ENCODE data around the gene SLC30A9. TPM values are rescaled to one million over a fixed set of nuclear protein-coding genes. Genes with fewer than 3 reads are reported as not detected.

SLC30A9 gene
- total RNA-seq, 1 donor from 2014 or later = 59.3 TPM

GRCh38 chr4:42132099-42132498, 141.8 kb downstream of the SLC30A9 start:
- Histone ChIP-seq H3K36me3 (ENCODE audit: insufficient read depth, low read length) (no peaks in the 10 kb centered on the region), H3K27ac (ENCODE audit: low read depth, low read length) (no peak overlapping the region), H3K9ac (ENCODE audit: low read length) (no peak overlapping the region), H2AFZ (ENCODE audit: low read depth, low read length) (no peak overlapping the region), H4K20me1 (ENCODE audit: insufficient read depth, low read length) (no peaks in the 10 kb centered on the region), H3K27me3 (ENCODE audit: insufficient read depth, low read length) (no peaks in the 10 kb centered on the region), H3K4me2 (ENCODE audit: low read length) (no peak overlapping the region), H3K4me3 (ENCODE audit: insufficient read depth, low read depth, low read length) (no peak overlapping the region), H3K4me1 (ENCODE audit: insufficient read depth, low read length) (no peaks in the 10 kb centered on the region), H3K9me3 (ENCODE audit: insufficient read depth, low read depth, low read length) (no peaks in the 10 kb centered on the region), H3K79me2 (ENCODE audit: insufficient read depth, low read length) (no peaks in the 10 kb centered on the region)
- H3K4me1 Mint-ChIP-seq (ENCODE audit: low read depth, unreplicated experiment) = no peaks in the 10 kb centered on the region
- FAIRE-seq = no peak
- no peaks in the 10 kb centered on the region for H3K36me3 Mint-ChIP-seq (ENCODE audit: low read depth, unreplicated experiment)
- H3K4me3 Mint-ChIP-seq (ENCODE audit: unreplicated experiment) = no peak overlapping the region
- no peak overlapping the region for H3K27ac Mint-ChIP-seq (ENCODE audit: unreplicated experiment)
- H3K27me3 Mint-ChIP-seq (ENCODE audit: low read depth, unreplicated experiment) = no peaks in the 10 kb centered on the region
- no peaks in the 10 kb centered on the region for H3K9me3 Mint-ChIP-seq (ENCODE audit: unreplicated experiment)
- no peak for DNase-seq (ENCODE audit: low read depth)
- TF ChIP-seq CTCF (IDR thresholded peaks at IDR 0.05; ENCODE audit: insufficient read depth, low read depth, low read length) = no peak
- TF ChIP-seq EZH2 (IDR thresholded peaks at IDR 0.05; ENCODE audit: insufficient read depth, low read length) = no peak

GRCh38 chr4:42133006-42133405, 142.7 kb downstream of the SLC30A9 start:
- H3K9ac ChIP-seq (ENCODE audit: low read length) = no peak overlapping the region
- no peak overlapping the region for H3K4me3 ChIP-seq (ENCODE audit: insufficient read depth, low read depth, low read length)
- Mint-ChIP-seq H3K36me3 (ENCODE audit: low read depth, unreplicated experiment) (no peaks in the 10 kb centered on the region), H3K4me1 (ENCODE audit: low read depth, unreplicated experiment) (no peaks in the 10 kb centered on the region), H3K27ac (ENCODE audit: unreplicated experiment) (no peak overlapping the region), H3K9me3 (ENCODE audit: unreplicated experiment) (no peaks in the 10 kb centered on the region), H3K4me3 (ENCODE audit: unreplicated experiment) (no peak overlapping the region), H3K27me3 (ENCODE audit: low read depth, unreplicated experiment) (no peaks in the 10 kb centered on the region)
- TF ChIP-seq EZH2 (IDR thresholded peaks at IDR 0.05; ENCODE audit: insufficient read depth, low read length) = no peak
- no peak for TF ChIP-seq CTCF (IDR thresholded peaks at IDR 0.05; ENCODE audit: insufficient read depth, low read depth, low read length)
- DNase-seq (ENCODE audit: low read depth) = no peak
- H2AFZ ChIP-seq (ENCODE audit: low read depth, low read length) = no peak overlapping the region
- no peaks in the 10 kb centered on the region for H3K36me3 ChIP-seq (ENCODE audit: insufficient read depth, low read length)
- no peak overlapping the region for H3K4me2 ChIP-seq (ENCODE audit: low read length)
- no peaks in the 10 kb centered on the region for H4K20me1 ChIP-seq (ENCODE audit: insufficient read depth, low read length)
- no peaks in the 10 kb centered on the region for H3K79me2 ChIP-seq (ENCODE audit: insufficient read depth, low read length)
- no peak overlapping the region for H3K27ac ChIP-seq (ENCODE audit: low read depth, low read length)
- H3K9me3 ChIP-seq (ENCODE audit: insufficient read depth, low read depth, low read length) = no peaks in the 10 kb centered on the region
- no peaks in the 10 kb centered on the region for H3K4me1 ChIP-seq (ENCODE audit: insufficient read depth, low read length)
- H3K27me3 ChIP-seq (ENCODE audit: insufficient read depth, low read length) = no peaks in the 10 kb centered on the region
- no peak for FAIRE-seq

DNA sequence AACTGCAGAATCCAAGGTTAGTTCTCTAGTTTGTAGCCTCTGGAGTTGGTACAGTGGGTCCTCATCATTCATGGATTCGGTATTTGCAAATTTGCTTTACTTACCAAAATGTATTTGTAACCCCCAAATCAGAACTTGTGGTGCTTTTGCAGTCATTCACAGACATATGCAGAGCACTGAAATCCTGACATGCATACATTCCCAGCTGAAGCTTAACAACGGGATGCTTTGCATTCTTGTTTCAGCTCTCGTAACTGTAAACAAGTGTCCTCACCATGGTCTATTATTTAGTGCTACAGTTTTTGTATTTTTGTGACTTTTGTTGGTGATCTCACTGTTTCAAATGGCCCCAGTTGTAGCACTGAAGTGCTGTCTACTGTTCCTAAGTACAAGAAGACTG, 146.0 kb downstream of the SLC30A9 start:
- Mint-ChIP-seq H3K36me3 (ENCODE audit: low read depth, unreplicated experiment) (no peaks in the 10 kb centered on the region), H3K27ac (ENCODE audit: unreplicated experiment) (no peak overlapping the region), H3K4me3 (ENCODE audit: unreplicated experiment) (no peak overlapping the region), H3K4me1 (ENCODE audit: low read depth, unreplicated experiment) (no peaks in the 10 kb centered on the region), H3K27me3 (ENCODE audit: low read depth, unreplicated experiment) (no peaks in the 10 kb centered on the region), H3K9me3 (ENCODE audit: unreplicated experiment) (no peaks in the 10 kb centered on the region)
- Histone ChIP-seq H3K4me3 (ENCODE audit: insufficient read depth, low read depth, low read length) (no peak overlapping the region), H3K4me2 (ENCODE audit: low read length) (no peak overlapping the region), H3K27me3 (ENCODE audit: insufficient read depth, low read length) (no peaks in the 10 kb centered on the region), H3K4me1 (ENCODE audit: insufficient read depth, low read length) (no peaks in the 10 kb centered on the region), H3K79me2 (ENCODE audit: insufficient read depth, low read length) (no peaks in the 10 kb centered on the region), H3K27ac (ENCODE audit: low read depth, low read length) (no peak overlapping the region), H4K20me1 (ENCODE audit: insufficient read depth, low read length) (no peaks in the 10 kb centered on the region), H3K36me3 (ENCODE audit: insufficient read depth, low read length) (no peaks in the 10 kb centered on the region), H2AFZ (ENCODE audit: low read depth, low read length) (no peak overlapping the region), H3K9ac (ENCODE audit: low read length) (no peak overlapping the region), H3K9me3 (ENCODE audit: insufficient read depth, low read depth, low read length) (no peaks in the 10 kb centered on the region)
- FAIRE-seq (no peak), DNase-seq (ENCODE audit: low read depth) (no peak)
- TF ChIP-seq EZH2 (IDR thresholded peaks at IDR 0.05; ENCODE audit: insufficient read depth, low read length) (no peak), CTCF (IDR thresholded peaks at IDR 0.05; ENCODE audit: insufficient read depth, low read depth, low read length) (no peak)

Other genes with a start within 250 kb of the SLC30A9 start
- not detected in 2 replicates for gene PHOX2B, start 241.8 kb upstream of the SLC30A9 start, total RNA-seq
- 84.0 and 84.5 TPM in 2 replicates for gene TMEM33, start 55.1 kb upstream of the SLC30A9 start, total RNA-seq
- gene DCAF4L1, start 8.8 kb upstream of the SLC30A9 start, total RNA-seq = 0.20 and 0.29 TPM in 2 replicates
- 0.19 and 0.32 TPM in 2 replicates for gene BEND4, start 162.1 kb downstream of the SLC30A9 start, total RNA-seq